Measurements from ENCODE around the gene SOX13.

The SOX13 gene

DNA sequence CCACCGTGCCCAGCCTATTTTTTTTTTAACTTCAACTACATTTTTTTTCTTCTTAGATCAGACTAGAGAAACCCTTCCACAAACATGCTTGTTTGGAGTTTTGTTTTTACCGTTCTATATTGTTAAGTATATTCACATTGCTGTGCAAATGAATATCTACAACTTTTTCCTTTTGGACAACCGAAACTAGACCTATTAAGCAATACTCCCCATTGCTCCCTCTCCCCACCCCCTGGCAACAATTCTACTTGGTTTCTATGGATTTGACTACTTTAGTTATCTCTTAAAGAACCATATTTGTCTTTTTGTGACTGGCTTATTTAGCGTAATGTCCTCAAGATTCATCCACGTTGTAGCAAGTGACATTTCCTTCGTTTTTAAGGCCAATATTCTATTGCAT, 59.8 kb downstream of the SOX13 start:
- DNase-seq, result no peak

DNA sequence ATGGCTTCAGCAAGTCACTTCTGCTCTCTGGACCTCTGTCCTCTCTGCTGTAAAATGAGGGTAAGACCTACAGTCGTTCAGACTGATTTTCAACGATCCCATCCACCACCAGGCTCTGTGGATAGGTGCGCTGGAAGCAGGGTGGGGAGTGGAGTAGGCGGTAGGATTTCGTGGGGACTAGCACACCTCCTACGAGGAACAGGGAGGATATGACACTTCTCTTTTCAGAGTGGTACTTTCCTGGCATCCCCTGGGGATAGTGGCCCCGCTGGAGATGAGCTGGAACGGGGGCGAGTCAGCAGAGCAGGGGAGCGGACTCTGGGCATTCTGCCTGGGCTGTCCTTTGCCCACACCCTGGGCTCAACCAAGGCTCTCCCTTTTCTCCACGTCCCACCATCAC, 61.2 kb downstream of the SOX13 start:
- no peak for DNase-seq

DNA sequence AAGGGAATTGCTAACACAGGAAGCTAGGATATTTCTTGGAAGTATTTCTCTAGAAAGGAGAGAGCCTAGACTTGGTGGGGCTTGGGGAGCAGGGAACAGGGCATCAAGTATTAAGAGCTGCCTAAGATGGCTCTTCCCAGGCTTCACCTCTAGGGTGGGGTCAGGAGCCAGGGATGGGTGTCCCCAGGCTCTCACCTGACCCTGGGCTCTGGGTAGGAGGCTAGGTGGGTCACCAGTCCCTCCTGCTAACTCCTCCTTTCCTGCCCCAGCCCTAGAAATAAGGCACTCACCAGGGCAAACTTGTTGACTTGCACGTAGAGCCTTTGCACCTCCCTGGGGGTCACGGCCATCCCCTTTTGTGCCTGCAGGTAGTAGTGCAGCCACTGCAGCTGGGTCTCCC, 63.9 kb downstream of the SOX13 start:
- no peak for DNase-seq

DNA sequence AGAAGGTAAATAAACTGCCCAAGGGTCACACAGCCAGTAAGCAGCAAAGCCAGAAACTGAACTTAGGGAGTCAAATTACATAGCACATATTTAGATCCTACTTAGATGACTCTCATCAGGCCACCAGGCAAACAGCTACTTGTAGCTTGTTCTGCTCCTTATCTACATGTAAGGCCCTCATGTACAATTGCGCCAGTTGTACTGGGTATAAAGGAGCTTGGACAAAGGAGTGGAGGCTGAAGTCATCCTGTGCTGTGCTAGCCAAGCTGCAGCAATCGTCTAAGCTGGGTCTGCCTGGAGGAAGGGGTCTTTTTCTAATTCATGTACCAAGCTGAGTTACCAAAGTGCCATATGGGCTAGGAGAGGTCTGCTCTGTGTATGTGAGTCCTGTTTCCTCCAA, 66.2 kb downstream of the SOX13 start:
- DNase-seq, result no peak

DNA sequence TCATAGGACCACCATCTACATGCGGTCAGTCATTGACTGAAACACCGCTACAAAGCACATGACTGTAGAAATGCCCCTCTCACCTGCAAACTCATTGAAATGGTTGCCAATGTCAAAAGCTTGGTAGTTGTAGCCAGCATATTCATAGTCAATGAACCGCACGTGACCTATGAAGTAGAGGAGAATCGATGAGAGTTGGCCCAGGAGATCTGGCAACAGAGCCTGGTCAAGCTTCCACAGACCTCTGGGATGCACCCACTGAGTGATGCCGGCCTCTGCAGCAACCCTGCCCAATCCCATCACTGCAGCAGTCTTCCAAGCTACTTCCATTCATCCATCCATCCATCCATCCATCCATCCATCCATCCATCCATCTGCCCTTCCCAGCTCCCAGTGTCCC, 67.0 kb downstream of the SOX13 start:
- DNase-seq, result no peak

DNA sequence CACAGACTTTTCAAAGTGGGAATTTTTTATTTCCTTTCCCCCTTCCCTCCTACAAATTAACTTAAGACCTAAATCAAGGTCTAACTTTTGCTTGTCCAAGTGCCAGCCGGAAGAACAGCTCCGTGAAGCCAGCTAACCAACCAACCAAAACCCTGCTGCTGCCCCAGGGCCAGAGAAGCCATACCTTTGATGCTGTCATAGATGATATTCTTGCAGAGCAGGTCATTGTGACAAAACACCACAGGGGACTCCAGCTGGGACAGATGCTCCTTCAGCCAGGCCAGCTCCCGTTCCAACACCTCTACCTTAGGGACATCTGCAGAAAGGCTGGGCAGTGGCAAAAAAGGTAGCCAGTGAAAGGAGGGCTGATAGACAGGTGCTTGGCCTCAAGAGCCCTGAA, 68.2 kb downstream of the SOX13 start:
- no peak for DNase-seq

DNA sequence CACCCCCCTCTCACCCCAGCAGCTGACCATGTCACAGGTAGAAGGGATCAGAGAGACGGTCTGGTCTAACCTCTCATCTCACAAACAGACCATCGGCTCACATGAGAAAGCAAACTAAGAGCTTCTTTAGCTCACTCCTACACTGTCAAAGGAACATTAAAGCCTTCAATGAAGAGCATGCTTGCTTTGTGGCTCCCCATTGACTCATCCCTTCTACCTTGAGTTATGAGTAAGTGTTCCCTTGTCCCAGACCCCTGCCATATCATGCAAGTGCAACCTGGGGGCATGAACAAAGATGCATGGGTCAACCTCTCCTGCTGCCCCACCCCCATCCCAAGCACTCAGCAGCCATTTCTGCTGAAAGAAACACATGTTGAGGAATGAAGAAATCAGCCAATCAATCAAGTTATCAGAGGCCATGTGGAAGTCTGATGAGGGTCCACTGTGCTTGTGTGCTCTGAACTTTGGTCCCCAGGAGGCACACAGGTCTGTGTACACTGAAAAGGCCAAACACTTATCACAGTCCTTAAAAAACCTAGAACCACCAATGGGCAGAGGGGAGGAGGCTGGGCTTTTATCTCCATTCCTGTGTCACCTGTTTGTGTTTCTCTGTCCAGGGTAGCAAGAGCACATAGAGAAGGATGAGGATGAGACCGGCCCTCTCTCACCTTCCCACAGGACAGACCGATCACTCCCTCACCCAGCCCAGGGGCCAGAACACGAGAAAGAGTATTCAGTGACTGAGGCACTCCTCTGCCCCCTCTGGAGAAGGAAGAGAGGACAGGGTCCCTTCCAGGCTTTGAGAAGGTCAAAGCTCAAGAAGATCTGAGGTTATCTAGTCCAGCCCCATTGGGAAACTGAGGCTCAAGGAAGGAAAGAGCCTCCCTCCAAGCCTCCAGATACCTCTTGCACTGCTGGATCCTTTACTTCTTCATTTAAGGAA, 69.4 kb downstream of the SOX13 start:
- DNase-seq, result no peak

DNA sequence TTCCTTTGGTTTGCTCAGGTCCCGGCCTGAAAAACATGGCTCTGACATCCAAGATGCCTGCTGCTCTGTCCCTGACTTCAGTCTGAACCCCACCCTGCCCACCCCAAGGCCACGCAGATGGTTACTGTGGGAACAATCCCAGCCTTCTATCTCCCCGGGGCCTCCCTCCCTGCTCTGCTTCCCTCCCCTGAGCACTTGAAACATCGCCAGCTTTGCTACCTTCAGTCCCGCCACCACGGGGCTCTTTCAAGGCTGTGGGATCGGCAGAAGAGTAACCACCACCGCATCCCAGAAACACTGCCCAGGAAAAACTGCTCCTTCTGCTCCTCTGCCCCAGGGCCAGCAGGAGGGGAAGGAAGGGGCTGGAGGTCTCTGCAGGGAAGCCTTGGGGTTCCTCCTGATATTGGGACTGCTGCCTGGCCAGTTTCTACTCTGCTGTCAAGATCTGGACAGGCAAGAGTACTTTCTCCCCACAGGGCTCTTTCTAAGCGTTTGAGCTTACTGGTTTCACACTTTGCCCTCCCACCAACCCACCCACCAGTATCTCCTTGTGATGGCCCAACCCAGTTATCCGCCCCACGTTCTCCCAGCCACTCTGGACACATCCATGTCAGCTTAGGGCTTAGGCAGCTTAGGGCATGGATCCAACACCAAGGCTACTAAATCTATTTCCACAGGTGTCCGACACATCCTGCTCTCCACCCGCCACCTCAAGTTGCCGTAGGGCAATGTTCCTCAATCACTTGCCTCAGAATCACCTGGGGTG, 70.5 kb downstream of the SOX13 start:
- no peak for DNase-seq

DNA sequence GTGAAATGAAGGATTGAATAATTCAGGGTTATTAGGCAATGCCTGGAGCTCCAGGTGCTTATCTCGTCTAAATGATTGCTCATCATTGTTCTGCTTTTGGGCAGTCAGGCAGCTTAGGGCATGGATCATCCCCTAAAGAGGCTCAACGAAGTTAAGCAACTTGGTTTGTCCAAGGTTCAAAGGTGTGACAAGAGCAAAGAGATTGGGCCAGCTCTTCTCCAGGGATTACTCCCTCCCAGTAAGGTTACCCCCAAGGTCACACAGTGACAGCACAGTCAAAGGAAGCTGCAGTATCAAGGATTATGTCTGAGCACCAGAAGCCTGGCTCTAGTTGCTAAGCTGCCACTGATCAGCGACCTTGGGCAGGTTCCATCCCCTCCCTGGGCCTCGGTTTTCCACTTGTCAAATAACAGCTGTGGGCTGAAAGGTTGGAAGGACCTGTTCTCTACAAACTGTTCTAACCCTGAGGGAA, 72.2 kb downstream of the SOX13 start:
- DNase-seq, result no peak

DNA sequence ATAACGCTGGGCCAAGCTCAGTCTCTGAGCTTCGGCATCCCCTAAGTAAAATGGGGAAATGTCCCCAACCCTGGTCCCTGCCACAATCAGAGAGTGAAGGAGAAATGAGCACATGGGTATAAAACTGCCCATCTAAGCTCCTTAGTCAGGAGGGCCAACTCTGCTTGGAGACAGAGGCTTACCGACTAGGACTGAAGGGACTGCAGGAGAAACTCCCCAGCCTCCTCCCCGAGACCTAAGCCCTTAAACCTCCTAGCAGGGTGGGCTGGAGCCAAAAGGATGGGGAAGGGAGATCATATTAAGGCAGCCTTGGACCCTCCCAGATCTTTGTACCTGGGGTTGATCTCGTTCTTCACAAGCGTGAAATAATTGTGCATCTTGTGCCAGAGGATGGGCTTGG, 73.4 kb downstream of the SOX13 start:
- no peak for DNase-seq

DNA sequence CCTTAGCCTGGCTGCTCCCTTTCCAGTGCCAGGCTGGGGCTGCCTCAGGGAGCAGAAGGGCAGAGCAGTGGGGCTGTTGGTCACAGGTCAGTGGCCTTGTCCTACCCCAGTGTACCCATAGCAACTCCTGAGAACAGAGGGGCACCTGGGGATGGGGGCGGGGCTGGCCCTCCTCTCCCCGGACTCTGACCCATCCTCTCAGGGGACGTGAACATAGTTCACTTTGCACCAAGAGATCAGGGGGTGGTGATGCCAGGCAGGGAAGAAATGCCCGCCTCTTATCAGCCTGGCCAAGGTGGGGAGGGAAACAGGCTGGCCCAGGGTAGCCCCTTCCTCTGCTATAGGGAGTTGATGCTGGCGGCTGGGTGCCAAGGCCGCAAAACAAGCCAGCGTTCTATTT, 74.0 kb downstream of the SOX13 start:
- DNase-seq, result no peak

DNA sequence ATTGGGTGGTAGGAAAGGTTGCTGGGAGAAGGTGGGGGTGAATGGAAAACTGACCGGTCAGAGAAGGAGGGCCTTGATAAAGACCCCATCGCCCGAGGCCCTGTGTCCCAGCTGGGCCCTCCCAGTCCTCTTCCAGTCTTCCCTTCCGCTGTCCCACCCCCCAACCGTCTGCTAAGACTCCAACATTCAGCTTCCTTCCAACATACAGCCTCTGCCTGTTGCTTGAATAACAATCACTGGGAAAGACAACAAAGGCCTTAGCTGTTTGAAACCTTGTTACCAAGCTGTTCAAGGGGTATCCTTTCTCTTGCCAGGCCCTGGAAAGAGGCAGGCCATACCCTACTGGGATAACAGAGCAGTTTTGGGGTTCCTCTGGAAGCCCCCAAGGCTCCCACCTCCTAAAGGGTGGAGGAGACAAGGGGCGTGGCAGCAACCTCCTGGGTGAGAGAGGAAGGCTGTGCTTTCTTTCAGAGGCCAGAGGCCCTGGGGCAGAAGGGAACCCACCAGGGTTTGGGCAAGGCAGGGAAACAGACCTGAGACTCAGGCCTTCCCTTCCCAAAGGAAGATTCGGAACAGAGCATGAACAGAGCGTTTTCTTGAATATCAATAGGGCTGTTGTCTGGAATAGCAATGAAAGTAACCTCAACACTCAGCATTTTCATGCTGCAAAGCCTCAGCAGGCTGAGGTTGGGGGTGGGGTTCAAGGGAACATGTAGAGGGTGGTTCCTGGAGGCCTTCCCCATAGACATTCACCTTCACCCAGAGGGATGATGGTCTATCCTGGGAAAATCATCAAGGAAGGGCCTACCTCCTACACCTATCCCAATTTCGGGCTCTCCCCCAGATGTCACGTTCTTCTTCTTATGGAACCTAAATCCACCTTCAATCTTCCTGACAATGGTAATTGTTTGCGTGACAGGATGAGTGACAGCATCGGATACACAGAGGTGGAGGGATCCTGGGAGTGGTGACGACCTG, 74.8 kb downstream of the SOX13 start:
- DNase-seq, result no peak

DNA sequence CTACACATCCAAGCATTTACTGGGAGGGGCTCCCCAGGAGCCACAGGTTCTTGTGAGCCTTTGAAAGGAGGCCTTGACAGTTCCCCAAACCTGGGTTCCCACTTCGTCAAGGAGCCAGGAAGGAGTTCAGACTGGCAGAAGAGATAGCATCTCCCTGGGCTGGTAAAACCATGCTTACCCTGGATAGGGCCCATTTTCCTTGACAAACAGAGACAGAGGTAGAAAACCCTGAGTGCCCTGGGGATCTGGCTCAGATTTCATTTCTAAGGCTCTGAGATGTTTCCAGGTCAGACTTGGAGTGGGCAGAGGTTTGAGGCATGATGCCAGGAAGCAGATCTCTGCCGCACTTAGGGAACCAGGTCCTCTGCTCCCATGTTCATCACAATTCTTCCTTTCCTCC, 76.2 kb downstream of the SOX13 start:
- no peak for DNase-seq

DNA sequence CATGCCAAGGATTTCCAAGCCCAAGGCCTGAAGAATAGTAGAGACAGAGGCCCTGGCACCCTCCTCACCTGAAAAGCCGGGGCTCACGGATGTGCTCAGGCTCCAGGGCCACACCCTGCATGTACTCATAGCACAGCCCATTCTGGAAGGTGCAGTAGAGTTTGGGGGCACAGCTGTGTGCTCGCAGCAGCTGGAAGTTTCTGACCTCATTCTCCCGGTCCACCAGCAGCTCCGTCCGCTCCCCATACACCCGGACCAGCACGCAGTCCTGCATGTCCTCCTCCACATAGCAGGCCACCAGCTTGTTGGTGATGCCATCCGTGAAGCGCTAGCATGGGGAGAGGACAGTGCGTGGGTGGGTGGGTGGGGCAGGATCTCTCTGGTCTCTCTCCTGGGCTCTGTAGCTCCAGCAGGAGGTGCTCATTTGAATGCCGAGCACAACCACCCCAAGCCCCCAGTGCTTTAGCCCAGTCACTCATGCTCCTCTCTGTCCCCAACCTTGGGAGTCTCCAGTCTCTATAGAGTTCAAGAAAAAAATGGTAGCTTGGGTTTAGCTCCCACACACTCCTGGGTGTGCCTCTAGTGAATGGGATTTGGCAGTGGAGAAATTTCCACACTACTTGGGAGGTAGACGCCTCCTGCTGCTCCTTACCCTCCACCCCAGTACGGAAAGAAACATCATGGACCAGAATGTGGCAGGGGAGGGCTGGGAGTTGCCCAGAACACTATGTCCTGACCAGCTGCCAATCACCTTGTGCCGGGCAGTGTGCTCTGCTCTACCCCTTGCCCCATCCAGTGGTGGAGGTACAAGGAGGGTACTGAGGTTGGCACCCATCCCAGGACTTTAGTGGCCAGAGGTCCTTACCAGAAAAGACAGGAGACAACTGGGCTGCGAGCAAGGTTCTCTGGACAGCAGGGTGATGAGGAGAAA, 77.0 kb downstream of the SOX13 start:
- DNase-seq, result no peak

DNA sequence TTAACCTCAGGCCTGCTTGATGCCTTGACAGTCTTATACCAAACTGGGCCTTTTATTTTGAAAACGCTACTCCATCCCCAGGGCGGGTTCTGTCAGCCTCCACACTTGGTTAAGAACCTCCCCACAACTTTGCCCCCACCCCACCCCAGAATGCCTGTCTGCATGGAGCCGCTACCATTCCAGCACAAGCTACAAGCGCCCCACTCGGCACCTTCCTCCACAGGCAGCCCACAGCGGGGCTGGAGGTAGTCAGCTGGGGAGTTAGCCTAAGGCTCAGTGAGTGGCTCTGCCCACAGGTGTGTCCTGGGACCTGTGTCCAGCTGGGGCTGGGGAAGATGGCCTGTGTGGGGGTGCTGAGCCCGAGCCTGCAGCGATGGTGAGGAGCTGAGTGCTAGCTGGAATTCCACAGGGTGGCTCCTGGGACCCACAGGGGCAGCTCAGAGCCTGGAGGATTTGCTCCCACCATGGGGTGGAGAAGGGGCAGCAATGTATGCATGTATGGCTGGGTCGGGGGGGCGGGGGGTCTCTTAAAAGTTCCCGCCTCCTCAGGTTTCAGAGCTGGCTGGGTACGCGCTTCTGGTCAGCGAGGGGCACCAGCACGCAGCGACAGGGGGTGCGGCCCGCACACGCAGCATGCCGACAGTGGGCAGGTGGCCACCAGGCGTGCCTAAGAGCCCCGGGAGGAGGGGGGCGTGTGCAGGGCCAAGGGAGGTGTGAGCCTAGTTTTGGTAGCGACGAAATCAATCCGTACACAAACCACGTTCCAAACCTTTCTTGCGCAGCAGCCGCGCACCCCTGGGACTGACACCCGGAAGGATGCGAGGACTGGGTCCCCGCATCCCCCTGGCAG, 78.0 kb downstream of the SOX13 start:
- peak; percentile 6 for DNase-seq

DNA sequence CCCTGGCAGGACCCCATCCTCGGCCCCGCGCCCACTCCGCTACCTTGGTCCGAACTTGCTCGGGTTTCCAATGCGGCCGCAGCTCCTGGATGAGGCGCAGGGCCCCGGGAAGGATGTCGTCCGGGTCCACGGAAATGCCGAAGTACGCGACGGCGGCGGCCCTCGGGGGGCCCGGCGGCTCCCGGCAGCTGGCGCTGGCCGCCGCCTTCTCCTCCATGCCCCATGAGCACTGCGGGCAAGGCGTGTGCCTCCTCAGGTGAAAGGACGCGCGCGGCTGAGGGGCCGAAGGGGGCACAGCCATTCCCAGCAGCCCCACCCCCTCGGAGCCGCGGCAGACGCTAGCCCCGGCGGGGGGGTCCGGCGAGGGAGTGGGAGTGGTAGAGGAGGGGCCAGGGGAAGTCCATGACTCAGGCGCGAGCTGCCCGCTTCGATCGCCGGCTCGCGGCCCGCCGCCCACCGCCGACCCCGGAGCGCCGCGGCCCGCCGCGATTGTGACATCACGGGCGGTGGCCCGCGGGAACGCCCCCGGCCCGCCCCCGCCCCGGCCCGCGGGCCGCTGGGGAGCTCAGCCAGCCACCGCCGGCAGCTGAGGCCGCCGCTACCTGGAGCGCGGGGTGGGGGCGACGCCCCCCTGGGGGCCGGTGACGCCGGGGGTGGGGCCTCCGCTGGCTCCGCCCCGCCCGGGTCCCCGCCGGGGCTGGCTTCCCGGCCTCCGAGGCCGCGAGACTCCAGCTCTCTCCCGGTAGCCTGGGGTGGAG, 78.8 kb downstream of the SOX13 start, which contains the start of gene ETNK2:
Gene ETNK2 (minus strand): TSS at position 493 of the 758 bp plus-strand sequence. CDS start 192 bp downstream, at position 301.
- DNase-seq, result peak; percentile 74

DNA sequence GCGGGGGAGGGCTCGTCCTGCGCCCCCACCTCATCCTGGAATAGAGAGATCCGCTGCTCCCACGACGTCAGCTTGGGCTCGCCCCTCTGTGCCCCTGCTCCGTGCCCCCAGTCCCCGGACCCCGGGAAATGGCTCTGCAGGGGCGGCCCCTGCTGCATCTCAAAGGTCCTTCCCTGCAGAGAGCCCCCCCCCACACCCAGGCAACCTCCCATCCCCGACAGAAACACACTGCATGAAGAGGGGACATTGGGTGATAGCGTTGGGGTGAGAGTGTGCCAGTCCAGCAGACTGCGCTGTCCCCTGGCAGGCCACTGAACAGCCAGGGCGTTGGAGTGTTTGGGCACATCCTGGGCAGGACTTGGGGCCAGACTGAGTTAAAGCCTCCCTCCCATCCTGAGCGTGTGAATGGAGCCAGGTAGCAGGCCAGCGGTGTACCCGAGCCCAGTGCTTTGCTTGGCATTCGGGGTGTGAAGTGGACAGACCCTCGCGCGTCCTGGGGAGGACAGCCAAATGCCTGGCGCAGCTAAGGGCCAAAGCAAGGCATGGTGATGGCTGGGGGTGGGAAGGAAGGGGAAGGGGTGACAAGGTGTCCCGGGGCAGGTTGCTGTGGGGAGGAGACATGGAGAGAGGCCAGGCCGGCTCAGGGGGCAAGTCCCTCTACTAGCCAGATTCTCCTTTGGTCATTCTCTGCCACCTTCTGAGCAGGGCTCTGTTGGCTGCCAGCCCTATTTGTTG, 79.6 kb downstream of the SOX13 start:
- no peak for DNase-seq

DNA sequence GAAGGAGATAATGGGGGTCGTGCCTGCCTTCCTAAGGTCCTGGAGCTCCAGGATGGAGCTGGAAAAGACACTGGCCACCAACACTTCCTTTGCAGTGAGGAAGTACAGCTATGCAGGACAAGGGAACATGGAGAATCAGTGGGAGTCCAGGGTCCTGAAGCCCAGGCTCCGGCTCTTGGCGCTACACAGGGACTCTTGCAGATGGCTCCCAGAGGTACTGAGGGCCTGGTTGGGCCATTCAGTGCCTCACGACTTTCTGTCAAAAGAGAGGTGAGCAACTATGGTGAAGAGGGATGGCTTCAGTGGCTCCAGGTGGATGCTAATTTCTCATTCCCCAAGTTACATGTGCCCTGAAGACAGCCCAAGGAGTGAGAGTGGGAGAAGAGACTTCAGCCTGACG, 80.8 kb downstream of the SOX13 start:
- no peak for DNase-seq

All from CD4-positive, alpha-beta T cell treated with Interleukin-12 subunit alpha and Interleukin-12 subunit beta, for 1 hour (primary cell).